D341Med (cell line): ENCODE results near the gene STOX1.
A peak's percentile ranks its signal among the peaks of the same experiment; 100 is the strongest.
"Not testable (repeated sequence)": the region's sequence is repeated elsewhere in the genome, so short reads cannot be mapped to it uniquely, and the experiment has no call there.

Experiments
- DNase-seq: peaks from one replicate; pipeline ENCODE4 v3.0.0; 2012; ENCODE audit warnings: low spot score

STOX1 gene

GRCh38 chr10:68895041-68895440 lies 67.7 kb downstream of the STOX1 start:
- DNase-seq, result no peak

GRCh38 chr10:68897336-68897741 lies 70.0 kb downstream of the STOX1 start:
- peak; percentile 48 for DNase-seq

GRCh38 chr10:68899186-68899745 lies 71.9 kb downstream of the STOX1 start:
- DNase-seq, result no peak

DNA sequence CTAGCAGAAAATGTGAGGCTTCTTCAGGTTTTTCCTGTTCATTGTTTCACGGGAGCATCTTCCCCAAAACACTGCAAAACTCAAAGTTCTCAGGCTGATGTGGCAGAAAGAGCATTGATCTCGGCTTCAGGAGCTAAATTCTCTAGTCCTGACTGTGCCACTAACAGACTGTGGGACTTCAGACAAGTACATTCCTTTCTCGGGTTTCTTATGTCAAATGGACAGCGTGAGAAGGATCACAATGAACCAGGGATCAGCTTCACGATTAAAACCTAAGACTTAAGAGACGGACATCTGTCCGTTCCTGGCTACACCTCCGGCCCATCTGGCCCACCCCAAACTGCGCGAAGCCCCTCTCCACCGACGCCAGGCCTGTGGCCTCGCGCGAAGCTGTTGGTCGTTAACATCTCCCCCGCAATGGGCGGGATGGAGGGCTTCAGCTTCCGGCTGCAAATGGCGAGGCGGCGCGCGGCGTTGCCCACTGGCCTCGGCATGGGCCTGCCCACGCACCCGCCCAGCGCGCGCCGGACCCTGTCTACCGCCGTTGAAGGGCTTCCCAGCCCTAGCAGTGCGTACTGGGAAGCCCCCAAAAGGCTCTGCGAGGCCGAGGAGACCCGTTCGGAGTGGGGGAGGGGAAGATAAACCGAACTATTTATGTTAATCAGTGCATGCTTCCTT lies 73.2 kb downstream of the STOX1 start:
- peak; percentile 71 for DNase-seq

- peak; percentile 88 for DNase-seq
These were observed 74.0 kb downstream of the STOX1 start, which contains the start of gene DDX50 for GRCh38 chr10:68901105-68901927. DDX50 (plus strand) TSS chr10:68901315; CDS start chr10:68901385, 70 bp downstream.

DNA sequence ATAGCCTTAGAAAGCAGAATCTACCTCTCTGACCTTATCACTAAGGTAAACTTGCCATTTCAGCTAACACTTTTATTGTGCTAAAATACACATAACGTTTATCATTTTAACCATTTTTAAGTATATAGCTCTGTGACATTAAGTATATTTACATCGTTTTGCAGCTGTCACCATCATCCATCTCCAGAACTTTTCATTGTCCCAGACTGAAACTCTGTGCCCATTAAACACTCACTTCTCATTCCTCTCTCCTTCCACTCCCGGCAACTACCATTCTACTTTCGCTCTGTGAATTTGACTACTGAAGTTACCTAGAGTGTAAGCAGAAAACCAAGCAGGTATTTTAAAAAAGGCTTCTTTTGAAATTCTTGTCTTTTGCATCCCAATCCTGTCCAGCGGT lies 75.1 kb downstream of the STOX1 start:
- DNase-seq, result no peak

DNA sequence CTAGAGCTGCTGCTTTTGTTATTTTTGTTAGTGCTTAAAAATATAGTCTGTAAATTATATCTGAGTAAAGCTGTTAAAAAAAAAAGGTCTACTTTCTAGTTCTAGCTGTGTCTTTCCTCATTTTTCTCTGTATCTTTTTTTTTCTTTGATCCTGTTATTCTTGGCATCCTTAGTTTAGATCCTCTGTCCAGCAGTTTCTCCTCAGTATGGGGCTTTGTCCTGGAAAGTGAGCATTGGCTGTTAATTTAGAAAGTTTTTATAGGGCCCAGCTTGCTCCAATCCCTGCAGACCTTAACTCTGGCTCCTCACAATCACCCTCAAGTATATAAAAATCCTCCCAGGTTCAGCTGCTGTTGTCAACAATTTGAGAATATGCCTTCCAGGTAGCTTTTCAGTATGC lies 97.3 kb downstream of the STOX1 start:
- no peak for DNase-seq

GRCh38 chr10:68925489-68925888 lies 98.2 kb downstream of the STOX1 start:
- no peak for DNase-seq

DNA sequence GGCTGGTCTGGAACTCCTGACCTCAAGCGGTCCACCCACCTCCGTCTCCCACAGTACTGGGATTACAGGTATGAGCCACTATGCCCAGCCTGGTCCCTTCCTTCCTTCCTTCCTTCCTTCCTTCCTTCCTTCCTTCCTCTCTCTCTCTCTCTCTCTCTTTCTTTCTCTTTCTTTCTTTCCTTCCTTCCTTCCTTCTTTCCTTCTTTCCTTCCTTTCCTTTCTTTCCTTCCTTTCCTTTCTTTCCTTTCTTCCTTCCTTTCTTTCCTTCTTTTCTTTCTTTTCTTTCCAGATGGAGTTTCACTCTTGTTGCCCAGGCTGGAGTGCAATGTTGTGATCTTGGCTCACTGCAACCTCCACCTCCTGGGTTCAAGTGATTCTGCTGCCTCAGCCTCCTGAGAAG lies 101.8 kb downstream of the STOX1 start:
- DNase-seq, result not testable (repeated sequence)

GRCh38 chr10:68929888-68930287 lies 102.6 kb downstream of the STOX1 start:
- not testable (repeated sequence) for DNase-seq

GRCh38 chr10:68932860-68933259 lies 105.5 kb downstream of the STOX1 start:
- not testable (repeated sequence) for DNase-seq

DNA sequence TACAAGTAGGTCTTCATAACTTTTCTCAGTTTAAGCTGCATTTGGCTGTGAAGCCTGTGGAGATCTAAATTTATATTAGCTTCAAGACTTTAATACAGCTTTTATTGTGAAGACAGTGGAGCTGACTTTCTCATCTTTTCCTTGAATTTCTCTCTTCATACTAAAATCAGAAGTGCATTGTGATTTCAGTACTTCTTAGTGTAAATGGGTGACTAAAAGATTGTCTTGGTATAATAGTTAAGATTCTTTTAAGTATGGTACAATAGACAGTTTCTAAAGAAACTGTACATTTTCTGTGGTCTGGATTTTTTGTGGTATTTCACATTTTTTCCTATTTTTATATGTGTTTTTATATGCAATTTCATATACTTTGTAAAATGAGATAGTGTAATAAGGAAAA lies 107.7 kb downstream of the STOX1 start:
- no peak for DNase-seq

GRCh38 chr10:68938117-68938516 lies 110.8 kb downstream of the STOX1 start:
- DNase-seq, result no peak

DNA sequence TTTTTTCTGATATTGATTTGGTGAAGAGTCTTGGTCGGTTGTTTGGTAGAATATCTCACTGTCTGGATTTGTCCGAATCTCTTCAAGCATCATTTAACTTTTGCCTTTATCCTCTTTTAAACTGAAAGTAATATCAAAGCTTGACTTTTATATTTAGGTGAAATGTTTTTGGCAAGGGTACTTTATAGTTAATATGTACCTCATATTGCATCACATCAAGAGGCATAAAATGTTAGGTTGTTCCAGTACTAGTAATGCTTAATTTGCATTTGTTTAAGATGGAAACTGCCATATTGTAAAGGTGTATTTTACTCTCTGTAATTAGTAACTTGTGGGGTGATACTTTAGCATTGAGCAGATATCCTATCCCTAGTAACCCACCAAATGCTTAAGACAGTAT lies 111.6 kb downstream of the STOX1 start:
- DNase-seq, result no peak

DNA sequence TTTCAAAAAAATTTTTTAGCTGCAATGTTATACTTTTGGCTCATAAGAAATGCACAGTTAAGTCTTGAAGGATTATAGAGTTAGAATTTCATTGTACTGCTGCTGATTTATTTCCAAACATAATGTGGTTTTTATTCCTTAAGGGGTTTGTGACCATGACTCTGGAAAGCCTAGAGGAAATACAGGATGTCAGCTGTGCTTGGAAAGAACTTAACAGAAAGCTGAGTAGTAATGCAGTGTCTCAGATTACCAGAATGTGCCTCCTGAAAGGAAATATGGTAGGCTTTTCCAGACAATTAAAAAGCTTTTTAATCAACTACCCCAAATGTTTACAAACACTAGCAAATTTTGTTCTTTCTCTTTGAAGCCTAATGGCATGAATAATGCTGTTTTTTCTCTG lies 113.6 kb downstream of the STOX1 start:
- DNase-seq, result not testable (repeated sequence)
